OCI-LY1 (cell line): ENCODE results near the gene GPR107.

Experiments used
- CTCF ChIP-seq: fragments of 200-600 bp; sonication (generic), shearing (Covaris generic); IDR thresholded peaks from 2 replicates; pipeline ENCODE4 v1.5.1; 2017; ENCODE audit warnings: mild to moderate bottlenecking, antibody characterized with exemption, low read length, moderate library complexity, mixed read lengths
- EZH2 ChIP-seq: fragments of 200-600 bp; sonication (generic), shearing (Covaris generic); IDR thresholded peaks from 2 replicates; pipeline ENCODE4 v1.8.0; 2017; ENCODE audit warnings: borderline replicate concordance, mixed run types, mild to moderate bottlenecking, antibody characterized with exemption, low read length, moderate library complexity, mixed read lengths

DNA sequence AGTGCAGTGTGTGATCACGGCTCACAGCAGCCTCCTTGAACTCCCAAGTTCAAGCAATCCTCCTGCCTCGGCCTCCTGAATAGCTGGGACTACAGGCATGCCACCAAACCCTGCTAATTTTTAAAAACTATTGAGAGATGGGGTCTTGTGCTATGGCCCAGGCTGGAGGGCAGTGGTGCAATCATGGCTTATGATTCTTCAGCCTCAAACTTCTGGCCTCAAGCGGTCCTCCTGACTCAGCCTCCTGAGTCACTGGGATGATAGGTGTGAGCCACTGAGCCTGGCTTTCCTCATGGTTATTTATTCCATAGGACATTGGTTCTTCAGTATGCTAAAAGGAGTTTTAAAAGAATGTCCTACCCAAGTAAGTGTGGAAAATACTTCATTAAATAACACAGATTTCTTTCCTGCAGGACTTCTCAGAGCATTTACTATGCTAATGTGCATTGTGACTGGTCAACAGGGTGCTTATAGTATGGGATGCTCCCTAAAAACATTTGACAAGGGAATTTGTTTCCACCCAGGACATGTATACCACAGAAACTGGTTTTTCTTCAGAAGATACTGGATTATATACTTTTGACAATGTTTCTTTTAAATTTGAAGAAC, 107.3 kb downstream of the GPR107 start:
- TF ChIP-seq CTCF (no peak), EZH2 (no peak)
